HEK293 (cell line): ENCODE results near the gene FLRT3.

Experiments
- CTCF ChIA-PET: fragments of 350-600 bp; formaldehyde crosslinking; extraction: SDS; loops from one replicate; lab custom pipeline; 2021; ENCODE audit warnings: antibody characterized with exemption; lab: Yijun Ruan, JAX
- POLR2A ChIA-PET: fragments of 300-600 bp; formaldehyde crosslinking; extraction: SDS; loops from one replicate; lab custom pipeline; 2020; ENCODE audit warnings: antibody characterized with exemption, inconsistent platforms; lab: Yijun Ruan, JAX
- H3K27ac ChIP-seq: fragments of 200-500 bp; sonication (Bioruptor generic); 2 replicates; pipeline ENCODE4 v1.5.1; 2014; ENCODE audit warnings: low read depth, low read length, control low read depth, inconsistent platforms; ENCODE audit errors: extremely low read depth
- H3K36me3 ChIP-seq, 2 experiments: fragments of 200-500 bp in 1 of 2; sonication (Bioruptor generic) in 1 of 2; 1 replicate in 1 of 2; 2 replicates in 1 of 2; pipeline ENCODE4 v1.5.1; 2014 to 2017; ENCODE audit warnings: inconsistent platforms in 2 of 2, low read length in 2 of 2; ENCODE audit not compliant: control insufficient read depth in 2 of 2, insufficient read depth in 1 of 2
- H3K4me1 ChIP-seq: fragments of 200-500 bp; sonication (Bioruptor generic); 2 replicates; pipeline ENCODE4 v1.5.1; 2014; ENCODE audit warnings: mild to moderate bottlenecking, low read length, inconsistent platforms; ENCODE audit not compliant: control insufficient read depth, insufficient read depth
- H3K4me3 ChIP-seq: 2 replicates; pipeline ENCODE4 v1.5.1; 2011; ENCODE audit warnings: low read depth, mild to moderate bottlenecking, control low read depth, low read length, moderate library complexity
- H3K9me3 ChIP-seq: fragments of 200-500 bp; sonication (Bioruptor generic); 2 replicates; pipeline ENCODE4 v1.5.1; 2014; ENCODE audit warnings: low read depth, low read length, inconsistent platforms; ENCODE audit not compliant: control insufficient read depth, insufficient read depth
- INSM2 ChIP-seq: fragments of 450-650 bp; formaldehyde crosslinking; IDR thresholded peaks from 2 replicates; pipeline ENCODE4 v1.5.1; 2016; ENCODE audit warnings: missing biosample characterization, missing genetic modification characterization
- KLF7 ChIP-seq: fragments of 450-650 bp; formaldehyde crosslinking; IDR thresholded peaks from 2 replicates; pipeline ENCODE4 v1.5.1; 2016; ENCODE audit warnings: missing biosample characterization, missing genetic modification characterization, borderline replicate concordance
- SP2 ChIP-seq: fragments of 450-650 bp; formaldehyde crosslinking; IDR thresholded peaks from 2 replicates; pipeline ENCODE4 v1.5.1; 2016; ENCODE audit warnings: missing biosample characterization, missing genetic modification characterization
- YY2 ChIP-seq: fragments of 450-650 bp; formaldehyde crosslinking; IDR thresholded peaks from 2 replicates; pipeline ENCODE4 v1.5.1; 2016; ENCODE audit warnings: missing biosample characterization, missing genetic modification characterization
- ZBTB7A ChIP-seq: fragments of 450-650 bp; formaldehyde crosslinking; IDR thresholded peaks from 2 replicates; pipeline ENCODE4 v1.5.1; 2016; ENCODE audit warnings: low read depth, missing biosample characterization, missing genetic modification characterization
- ZFP37 ChIP-seq: fragments of 450-650 bp; formaldehyde crosslinking; IDR thresholded peaks from 2 replicates; pipeline ENCODE4 v1.5.1; 2016; ENCODE audit warnings: missing biosample characterization, missing genetic modification characterization
- ZNF19 ChIP-seq: fragments of 450-650 bp; formaldehyde crosslinking; IDR thresholded peaks from 2 replicates; pipeline ENCODE4; 2016; ENCODE audit warnings: missing biosample characterization, missing genetic modification characterization, low read depth
- ZNF223 ChIP-seq: fragments of 450-650 bp; formaldehyde crosslinking; IDR thresholded peaks from 2 replicates; pipeline ENCODE4 v1.5.1; 2016; ENCODE audit warnings: missing biosample characterization, missing genetic modification characterization
- ZNF266 ChIP-seq: fragments of 450-650 bp; formaldehyde crosslinking; IDR thresholded peaks from 2 replicates; pipeline ENCODE4 v1.5.1; 2016; ENCODE audit warnings: missing biosample characterization, missing genetic modification characterization, low read depth
- ZNF274 ChIP-seq, 2 experiments: fragments of 200-500 bp in 1 of 2; fragments of 450-650 bp in 1 of 2; sonication (Bioruptor generic) in 1 of 2; formaldehyde crosslinking in 1 of 2; IDR thresholded peaks; 2 replicates each; pipeline versions ENCODE4 v1.5.1 to v1.6.1; 2014 to 2016; ENCODE audit warnings: borderline replicate concordance in 1 of 2, inconsistent platforms in 1 of 2, low read length in 1 of 2, missing biosample characterization in 1 of 2, missing genetic modification characterization in 1 of 2
- ZNF292 ChIP-seq: fragments of 450-650 bp; formaldehyde crosslinking; IDR thresholded peaks from 2 replicates; pipeline ENCODE4 v1.5.1; 2016; ENCODE audit warnings: low read depth, missing biosample characterization, missing genetic modification characterization, borderline replicate concordance
- ZNF366 ChIP-seq: fragments of 450-650 bp; formaldehyde crosslinking; conservative IDR thresholded peaks from 2 replicates; pipeline ENCODE4 v1.5.1; 2016; ENCODE audit warnings: missing biosample characterization, missing genetic modification characterization
- ZNF37A ChIP-seq: fragments of 450-650 bp; IDR thresholded peaks from 2 replicates; pipeline ENCODE4 v1.5.1; 2018; ENCODE audit warnings: missing biosample characterization, missing genetic modification characterization
- ZNF394 ChIP-seq: fragments of 450-650 bp; formaldehyde crosslinking; IDR thresholded peaks from 2 replicates; pipeline ENCODE4 v1.5.1; 2016; ENCODE audit warnings: missing biosample characterization, missing genetic modification characterization, mild to moderate bottlenecking, moderate library complexity, borderline replicate concordance
- ZNF423 ChIP-seq: fragments of 450-650 bp; formaldehyde crosslinking; IDR thresholded peaks from 2 replicates; pipeline ENCODE4 v1.5.1; 2016; ENCODE audit warnings: missing biosample characterization, missing genetic modification characterization
- ZNF48 ChIP-seq: fragments of 450-650 bp; formaldehyde crosslinking; IDR thresholded peaks from 2 replicates; pipeline ENCODE4 v1.5.1; 2016; ENCODE audit warnings: missing biosample characterization, missing genetic modification characterization
- ZNF558 ChIP-seq: fragments of 450-650 bp; formaldehyde crosslinking; IDR thresholded peaks from 2 replicates; pipeline ENCODE4 v1.5.1; 2016; ENCODE audit warnings: missing biosample characterization, missing genetic modification characterization
- ZNF561 ChIP-seq: fragments of 450-650 bp; IDR thresholded peaks from 2 replicates; pipeline ENCODE4 v1.5.1; 2018; ENCODE audit warnings: missing biosample characterization, missing genetic modification characterization, borderline replicate concordance
- ZNF621 ChIP-seq: fragments of 450-650 bp; formaldehyde crosslinking; IDR thresholded peaks from 2 replicates; pipeline ENCODE4 v1.5.1; 2017; ENCODE audit warnings: missing biosample characterization, missing genetic modification characterization
- ZNF629 ChIP-seq: fragments of 450-650 bp; formaldehyde crosslinking; IDR thresholded peaks from 2 replicates; pipeline ENCODE4 v1.5.1; 2017; ENCODE audit warnings: missing biosample characterization, missing genetic modification characterization
- ZNF670 ChIP-seq: fragments of 450-650 bp; formaldehyde crosslinking; IDR thresholded peaks from 2 replicates; pipeline ENCODE4 v1.5.1; 2016; ENCODE audit warnings: missing biosample characterization, missing genetic modification characterization, low read depth
- ZNF707 ChIP-seq: fragments of 450-650 bp; formaldehyde crosslinking; IDR thresholded peaks from 2 replicates; pipeline ENCODE4 v1.5.1; 2016; ENCODE audit warnings: missing biosample characterization, missing genetic modification characterization
- ZNF747 ChIP-seq: fragments of 450-650 bp; formaldehyde crosslinking; IDR thresholded peaks from 2 replicates; pipeline ENCODE4 v1.5.1; 2016; ENCODE audit warnings: missing biosample characterization, missing genetic modification characterization
- ZNF843 ChIP-seq: fragments of 450-650 bp; formaldehyde crosslinking; IDR thresholded peaks from 2 replicates; pipeline ENCODE4 v1.5.1; 2016; ENCODE audit warnings: missing biosample characterization, missing genetic modification characterization

The FLRT3 gene

GRCh38 chr20:14299831-14300230 is 37.6 kb downstream of the FLRT3 start:
- Histone ChIP-seq H3K9me3 (no peaks in the 10 kb centered on the region), H3K36me3 (no peaks in the 10 kb centered on the region), H3K4me3 (no peak overlapping the region), H3K4me1 (no peaks in the 10 kb centered on the region), H3K27ac (no peak overlapping the region)
- ChIA-PET POLR2A (no interaction called here), CTCF (interaction anchor here (0.7 kb wide), 1 partner anchor 39 kb away, joined by 6 read pairs; no protein-coding TSS in a partner anchor)
- TF ChIP-seq ZNF621 (tag by site-specific recombination), result no peak
- TF ChIP-seq ZNF394 (tag by site-specific recombination), result no peak
- no peak for TF ChIP-seq YY2
- no peak for TF ChIP-seq ZNF558
- no peak for TF ChIP-seq ZNF48 (tag by site-specific recombination)
- no peak for TF ChIP-seq ZNF670 (tag by site-specific recombination)
- no peak for TF ChIP-seq ZNF423 (tag by site-specific recombination)
- no peak for TF ChIP-seq ZNF366 (tag by site-specific recombination)
- no peak for TF ChIP-seq ZFP37
- TF ChIP-seq KLF7 (tag by site-specific recombination), result no peak
- TF ChIP-seq ZNF37A (tag by site-specific recombination), result no peak
- no peak for TF ChIP-seq ZNF561 (tag by site-specific recombination)
- no peak for TF ChIP-seq ZNF274 (IDR thresholded peaks at IDR 0.05; ENCODE audit: low read length)
- TF ChIP-seq ZNF274 (tag by site-specific recombination; IDR thresholded peaks at IDR 0.05; ENCODE audit: borderline replicate concordance), result no peak
- TF ChIP-seq ZNF266 (tag by site-specific recombination), result no peak
- no peak for TF ChIP-seq ZNF223 (tag by site-specific recombination)

GRCh38 chr20:14295770-14296309 is 41.6 kb downstream of the FLRT3 start:
- no peaks in the 10 kb centered on the region for H3K4me1 ChIP-seq
- ChIA-PET CTCF (no interaction called here), POLR2A (no interaction called here)
- H3K27ac ChIP-seq, result no peak overlapping the region
- TF ChIP-seq ZNF843 (no peak), ZNF561 (tag by site-specific recombination) (no peak), ZNF629 (tag by site-specific recombination) (no peak), SP2 (tag by site-specific recombination) (no peak), ZNF292 (tag by site-specific recombination) (no peak), ZNF19 (tag by site-specific recombination) (no peak), INSM2 (tag by site-specific recombination) (no peak)
- H3K36me3 ChIP-seq, result no peaks in the 10 kb centered on the region
- no peak overlapping the region for H3K4me3 ChIP-seq
- H3K9me3 ChIP-seq, result no peaks in the 10 kb centered on the region

GRCh38 chr20:14295238-14295637 is 42.2 kb downstream of the FLRT3 start:
- TF ChIP-seq ZNF843 (no peak), ZNF707 (tag by site-specific recombination) (no peak), ZBTB7A (tag by site-specific recombination) (no peak), ZNF747 (no peak)
- POLR2A ChIA-PET, result no interaction called here
- no peaks in the 10 kb centered on the region for H3K4me1 ChIP-seq
- H3K36me3 ChIP-seq, result no peaks in the 10 kb centered on the region
- no peak overlapping the region for H3K27ac ChIP-seq
- no peaks in the 10 kb centered on the region for H3K9me3 ChIP-seq
- CTCF ChIA-PET, result no interaction called here
- H3K4me3 ChIP-seq, result no peak overlapping the region
